ENCODE results near the gene PRODH2. TPM values are rescaled to one million over a fixed set of nuclear protein-coding genes. Genes with fewer than 3 reads are reported as not detected.

The PRODH2 gene, protein sequence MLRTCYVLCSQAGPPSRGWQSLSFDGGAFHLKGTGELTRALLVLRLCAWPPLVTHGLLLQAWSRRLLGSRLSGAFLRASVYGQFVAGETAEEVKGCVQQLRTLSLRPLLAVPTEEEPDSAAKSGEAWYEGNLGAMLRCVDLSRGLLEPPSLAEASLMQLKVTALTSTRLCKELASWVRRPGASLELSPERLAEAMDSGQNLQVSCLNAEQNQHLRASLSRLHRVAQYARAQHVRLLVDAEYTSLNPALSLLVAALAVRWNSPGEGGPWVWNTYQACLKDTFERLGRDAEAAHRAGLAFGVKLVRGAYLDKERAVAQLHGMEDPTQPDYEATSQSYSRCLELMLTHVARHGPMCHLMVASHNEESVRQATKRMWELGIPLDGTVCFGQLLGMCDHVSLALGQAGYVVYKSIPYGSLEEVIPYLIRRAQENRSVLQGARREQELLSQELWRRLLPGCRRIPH
- polyA plus RNA-seq (2011; rRNA removed) (not detected in 2 replicates), polyA minus RNA-seq (2011; rRNA and poly(A)+ RNA removed) (not detected in 2 replicates)

GRCh38 chr19:35812220-35813042, at the start of gene PRODH2:
TSS of gene PRODH2 (minus strand) at chr19:35812845. CDS start at chr19:35812805, 40 bp downstream.
- CTCF ChIA-PET: no interaction called here
- POLR2A ChIA-PET: no interaction called here
- H3K9me3 ChIP-seq (ENCODE audit: control insufficient read depth, insufficient read depth, low read length): no peaks in the 10 kb centered on the region
- no peak for TF ChIP-seq CTCF (IDR thresholded peaks at IDR 0.05; ENCODE audit: low read depth, low read length)
- no peak within 1 kb of the TSS for H3K4me3 ChIP-seq (ENCODE audit: low read depth, low read length)
- H3K27ac ChIP-seq (ENCODE audit: low read depth, low read length): no peak within 1 kb of the TSS
- H3K27me3 ChIP-seq (ENCODE audit: control insufficient read depth, insufficient read depth, low read length): peaks cover 20% of the 10 kb centered on the region
- DNase-seq (ENCODE audit: low read depth, low spot score): no peak

DNA sequence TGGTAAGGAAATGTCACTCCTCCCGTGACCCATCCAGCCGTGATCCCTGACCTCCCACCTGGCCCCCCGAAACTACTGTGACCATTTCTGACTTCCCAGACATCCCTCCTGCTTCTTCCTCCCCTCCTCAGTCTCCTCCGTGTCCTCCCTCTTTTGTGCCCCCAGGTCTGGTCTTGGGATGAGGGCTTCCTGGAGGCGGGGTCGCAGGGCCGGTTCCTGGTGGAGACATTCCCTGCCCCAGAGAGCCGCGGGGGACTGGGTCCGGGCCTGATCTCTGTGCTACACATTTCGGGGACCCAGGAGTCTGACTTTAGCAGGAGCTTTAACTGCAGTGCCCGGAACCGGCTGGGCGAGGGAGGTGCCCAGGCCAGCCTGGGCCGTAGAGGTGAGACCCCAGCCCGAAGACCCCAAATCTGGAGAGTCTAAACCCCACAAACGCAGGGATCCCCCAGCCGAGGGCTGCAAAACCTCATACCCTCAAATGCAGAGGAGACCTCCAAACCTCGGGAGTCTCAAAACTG, 49.1 kb upstream of the PRODH2 start:
- Histone ChIP-seq H3K27ac (ENCODE audit: low read depth, low read length) (no peak overlapping the region), H3K4me3 (ENCODE audit: low read depth, low read length) (no peak overlapping the region), H3K9me3 (ENCODE audit: control insufficient read depth, insufficient read depth, low read length) (no peaks in the 10 kb centered on the region; the same call in 1 of the 2 replicates), H3K27me3 (ENCODE audit: control insufficient read depth, insufficient read depth, low read length) (peaks cover 65% of the 10 kb centered on the region)
- no peak for DNase-seq (ENCODE audit: low read depth, low spot score)
- no peak for TF ChIP-seq CTCF (IDR thresholded peaks at IDR 0.05; ENCODE audit: low read depth, low read length)
- ChIA-PET CTCF (no interaction called here), POLR2A (no interaction called here)

DNA sequence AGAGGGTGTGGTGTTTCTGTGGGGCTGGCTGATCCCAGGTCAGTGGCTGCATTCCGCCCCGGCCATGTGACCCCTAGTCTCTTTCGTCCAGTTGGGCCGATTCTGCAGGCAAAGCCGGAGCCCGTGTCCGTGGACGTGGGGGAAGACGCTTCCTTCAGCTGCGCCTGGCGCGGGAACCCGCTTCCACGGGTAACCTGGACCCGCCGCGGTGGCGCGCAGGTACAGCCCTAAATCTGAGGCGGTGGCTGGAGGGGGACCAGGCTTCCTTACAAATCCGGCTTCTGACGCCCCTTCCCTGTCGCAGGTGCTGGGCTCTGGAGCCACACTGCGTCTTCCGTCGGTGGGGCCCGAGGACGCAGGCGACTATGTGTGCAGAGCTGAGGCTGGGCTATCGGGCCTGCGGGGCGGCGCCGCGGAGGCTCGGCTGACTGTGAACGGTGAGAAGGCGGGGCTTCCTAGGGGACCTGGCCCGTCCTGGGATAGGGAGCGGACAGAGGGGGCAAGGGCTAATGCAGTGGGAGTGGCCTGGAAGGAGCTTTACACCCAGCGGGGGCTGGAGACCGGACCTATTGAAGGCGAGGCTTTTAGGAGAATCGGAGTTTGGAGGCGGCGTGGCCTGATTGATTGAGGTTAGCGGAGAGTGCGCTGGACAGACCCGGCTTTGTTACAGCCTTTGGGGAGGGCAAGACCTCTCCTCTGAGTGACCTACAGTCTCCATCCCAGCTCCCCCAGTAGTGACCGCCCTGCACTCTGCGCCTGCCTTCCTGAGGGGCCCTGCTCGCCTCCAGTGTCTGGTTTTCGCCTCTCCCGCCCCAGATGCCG, 48.4 kb upstream of the PRODH2 start:
- ChIA-PET POLR2A (no interaction called here), CTCF (no interaction called here)
- peaks cover 65% of the 10 kb centered on the region for H3K27me3 ChIP-seq (ENCODE audit: control insufficient read depth, insufficient read depth, low read length)
- TF ChIP-seq CTCF (IDR thresholded peaks at IDR 0.05; ENCODE audit: low read depth, low read length): no peak
- H3K27ac ChIP-seq (ENCODE audit: low read depth, low read length): no peak overlapping the region
- no peaks in the 10 kb centered on the region; the same call in 1 of the 2 replicates for H3K9me3 ChIP-seq (ENCODE audit: control insufficient read depth, insufficient read depth, low read length)
- no peak for DNase-seq (ENCODE audit: low read depth, low spot score)
- H3K4me3 ChIP-seq (ENCODE audit: low read depth, low read length): no peak overlapping the region

GRCh38 chr19:35860436-35860817, 47.8 kb upstream of the PRODH2 start:
- H3K9me3 ChIP-seq (ENCODE audit: control insufficient read depth, insufficient read depth, low read length): no peaks in the 10 kb centered on the region; the same call in 1 of the 2 replicates
- CTCF ChIA-PET: no interaction called here
- H3K27ac ChIP-seq (ENCODE audit: low read depth, low read length): no peak overlapping the region
- POLR2A ChIA-PET: no interaction called here
- H3K4me3 ChIP-seq (ENCODE audit: low read depth, low read length): no peak overlapping the region
- DNase-seq (ENCODE audit: low read depth, low spot score): no peak
- no peak for TF ChIP-seq CTCF (IDR thresholded peaks at IDR 0.05; ENCODE audit: low read depth, low read length)
- H3K27me3 ChIP-seq (ENCODE audit: control insufficient read depth, insufficient read depth, low read length): peaks cover 70% of the 10 kb centered on the region

Data from AG04450 (cell line).